Fibroblast of skin of right quadriceps (primary cell): ENCODE data around the gene EPN2.

Experiments used
- DNase-seq: peaks from one replicate; pipeline ENCODE4 v3.0.0-alpha.2; 2013

EPN2 gene

DNA sequence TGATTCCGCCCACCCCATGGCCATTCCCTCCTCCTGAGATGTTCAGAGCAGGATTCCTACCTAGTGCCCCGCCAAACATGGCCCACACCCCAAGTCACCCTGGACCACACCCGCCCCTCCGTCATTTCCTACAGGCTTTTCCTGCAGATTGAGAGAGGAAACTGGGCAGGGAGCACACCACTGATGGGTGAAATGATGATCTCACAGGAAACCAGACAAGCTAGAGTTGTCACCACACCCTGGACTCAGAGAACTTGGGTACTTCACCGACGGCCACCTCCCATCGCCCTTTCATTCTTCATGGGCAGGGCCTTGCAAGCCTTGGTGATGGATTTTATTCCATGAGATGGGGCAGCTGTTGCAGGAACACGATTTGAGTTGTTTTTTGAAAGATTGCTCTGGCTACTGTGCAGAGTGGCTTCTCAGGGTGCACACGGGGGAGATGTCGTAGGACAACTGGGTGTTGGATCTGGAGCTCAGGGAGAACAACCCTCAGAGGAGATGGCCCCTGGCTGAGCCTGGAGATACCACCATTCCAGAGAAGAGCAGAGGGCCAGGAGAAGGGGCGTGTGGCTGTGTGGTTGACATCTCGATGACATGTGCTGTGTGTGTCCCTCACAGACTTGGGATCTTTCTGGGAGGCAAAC is 132.8 kb downstream of the EPN2 start:
- DNase-seq: no peak

DNA sequence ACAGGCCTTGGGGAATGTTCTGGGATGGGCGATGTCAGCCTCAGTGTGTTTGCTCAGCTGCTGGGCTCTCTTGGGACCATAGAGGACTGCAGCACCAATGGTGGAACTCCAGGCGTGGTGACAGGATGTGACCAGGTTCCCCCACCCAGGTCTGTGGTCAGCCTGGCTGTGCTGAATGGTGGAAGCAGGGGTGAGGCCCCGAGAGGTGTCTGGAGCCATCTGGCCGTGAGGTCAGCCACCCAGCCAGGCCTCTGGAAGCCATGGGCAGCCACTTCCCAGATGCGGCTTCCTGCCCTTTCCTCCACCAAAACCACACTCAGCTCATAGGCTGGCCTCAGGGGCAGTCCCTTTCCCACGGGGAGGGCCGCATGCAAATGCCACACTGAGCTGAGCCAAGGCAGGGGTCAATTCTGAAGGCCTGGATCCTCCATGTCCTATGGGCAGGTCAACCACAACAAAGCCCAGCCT is 133.4 kb downstream of the EPN2 start:
- no peak for DNase-seq

DNA sequence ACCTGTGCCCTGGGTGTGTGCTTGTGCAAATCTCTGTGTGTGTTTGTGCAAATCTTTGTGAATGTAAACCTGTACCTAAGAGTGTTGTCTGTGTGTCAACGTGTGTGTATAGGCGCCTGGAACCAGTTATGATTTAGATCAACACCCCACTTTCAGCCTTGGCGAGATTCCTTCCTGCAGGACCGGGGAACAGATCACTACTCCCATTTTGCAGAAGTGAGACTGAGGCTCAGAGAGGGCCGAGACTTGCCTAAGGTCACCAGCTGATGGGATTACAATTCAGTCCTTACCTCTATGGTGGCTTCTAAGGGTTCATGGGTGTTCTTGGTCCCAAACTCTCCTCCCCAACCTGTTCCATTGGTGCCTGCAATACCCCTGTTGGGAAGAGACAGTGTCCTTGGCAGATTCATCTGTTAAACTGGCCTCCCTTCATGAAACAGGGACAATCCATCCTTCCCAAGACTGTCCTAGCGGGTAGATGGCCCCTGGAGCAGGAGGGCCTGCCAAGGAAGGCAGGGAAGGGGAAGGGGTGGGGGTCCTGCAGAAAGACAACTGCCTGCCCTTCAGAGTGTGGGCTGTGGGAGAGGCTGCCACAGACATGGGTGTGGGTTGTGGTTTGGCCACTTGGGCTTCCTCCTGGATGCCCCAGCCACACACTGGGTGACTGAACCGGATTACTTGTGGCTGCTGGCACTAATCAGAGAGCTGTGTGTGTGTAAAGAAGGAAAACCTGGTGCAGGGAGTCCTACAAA is 134.3 kb downstream of the EPN2 start:
- no peak for DNase-seq

DNA sequence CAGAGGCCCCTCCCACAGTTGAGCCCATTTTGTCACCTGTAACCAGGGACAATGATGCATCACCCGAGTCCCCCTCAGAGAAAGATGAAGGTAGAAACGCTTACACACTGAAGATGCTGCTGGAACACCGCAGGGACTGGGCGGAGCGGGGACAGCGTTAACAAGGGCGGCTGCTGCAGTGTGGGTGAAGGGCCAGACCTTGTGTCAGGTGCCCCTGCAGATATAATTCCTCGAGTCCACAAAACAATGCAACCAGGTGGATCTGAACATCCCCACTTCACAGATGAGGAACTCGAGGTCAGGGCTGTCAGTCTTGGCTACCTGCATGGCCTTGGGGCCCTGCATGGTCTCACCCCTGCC is 134.8 kb downstream of the EPN2 start:
- DNase-seq: no peak

DNA sequence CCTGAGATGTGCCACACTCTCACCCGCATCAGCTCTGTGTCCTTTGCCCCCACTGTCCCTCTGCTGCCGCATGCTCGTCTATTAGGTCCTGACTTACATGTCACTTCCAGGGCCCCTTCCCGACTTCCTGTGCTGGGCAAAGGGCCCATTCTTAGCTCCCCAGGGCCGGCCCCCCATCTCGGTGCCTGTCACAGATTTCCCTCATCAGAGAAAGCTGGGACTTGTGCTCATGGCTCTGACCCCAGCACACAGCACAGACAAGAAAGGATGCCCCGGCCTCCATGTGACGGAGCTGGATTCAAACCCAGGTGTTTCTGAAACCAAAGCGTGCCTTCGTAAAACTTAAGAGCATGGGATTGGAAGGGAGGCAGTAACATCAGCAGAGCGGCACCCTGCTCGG is 135.3 kb downstream of the EPN2 start:
- DNase-seq: no peak

DNA sequence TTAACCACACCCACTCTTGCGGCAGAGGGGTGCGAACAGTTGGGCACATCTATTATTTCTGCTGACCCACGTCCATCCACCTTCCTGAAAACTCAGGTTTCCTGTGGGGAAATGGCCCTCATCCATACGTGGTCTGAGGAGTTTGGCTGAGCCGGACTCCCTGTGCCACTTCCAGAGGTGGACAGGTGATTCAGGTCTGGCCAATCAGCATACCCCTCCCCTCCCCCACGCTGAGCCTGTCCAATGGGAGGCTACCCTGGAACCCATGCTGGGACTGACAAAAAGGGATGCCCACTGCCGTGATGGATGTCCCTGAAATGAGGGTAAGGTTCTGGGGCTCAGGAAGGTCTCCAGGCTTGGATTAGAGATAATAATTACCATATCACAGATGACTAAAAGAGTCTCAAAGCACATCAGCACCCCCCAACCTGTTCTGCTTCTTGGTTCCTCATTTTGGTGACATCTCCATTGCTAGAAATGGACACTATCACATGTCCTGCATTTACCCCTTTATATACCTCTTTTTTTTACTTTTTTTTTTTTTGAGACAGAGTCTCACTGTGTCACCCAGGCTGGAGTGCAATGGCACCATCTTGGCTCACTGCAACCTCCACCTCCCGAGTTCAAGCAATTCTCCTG is 135.8 kb downstream of the EPN2 start:
- no peak for DNase-seq

DNA sequence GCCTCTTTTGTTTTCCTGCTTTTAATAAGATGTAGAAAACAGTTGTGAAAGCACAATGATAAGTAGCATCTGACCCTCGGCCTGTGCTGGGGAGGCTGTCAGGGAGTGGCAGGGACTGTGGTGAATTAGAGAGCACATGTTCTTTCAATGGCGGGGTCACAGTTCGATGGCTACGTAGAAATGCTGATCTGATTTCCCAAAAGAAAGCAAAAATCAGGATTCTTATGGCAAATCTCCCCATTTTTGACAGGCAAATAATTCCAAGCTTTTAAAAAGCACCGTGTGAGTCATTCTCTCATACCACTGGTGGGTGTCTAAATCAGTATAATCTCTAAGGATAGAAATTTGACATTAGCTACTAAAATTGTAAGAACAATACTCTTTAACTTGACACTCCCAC is 137.0 kb downstream of the EPN2 start:
- DNase-seq: no peak

DNA sequence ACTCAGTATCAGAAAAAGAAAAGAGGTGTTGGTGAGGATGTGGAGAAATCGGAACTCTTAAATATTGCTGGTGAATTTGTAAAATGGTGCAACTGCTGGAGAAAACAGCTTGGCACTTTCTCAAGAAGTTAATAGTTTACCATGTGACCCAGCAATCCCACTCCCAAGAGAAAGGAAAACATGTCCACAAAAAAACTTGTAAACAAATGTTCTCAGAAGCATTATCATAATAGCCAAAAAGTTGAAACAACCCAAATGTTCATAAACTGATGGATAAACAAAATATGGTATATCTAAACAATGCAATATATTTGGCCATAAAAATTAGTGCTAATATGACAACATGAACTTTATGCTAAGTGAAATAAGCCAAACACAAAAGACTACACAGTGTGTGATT is 138.6 kb downstream of the EPN2 start:
- DNase-seq: no peak

DNA sequence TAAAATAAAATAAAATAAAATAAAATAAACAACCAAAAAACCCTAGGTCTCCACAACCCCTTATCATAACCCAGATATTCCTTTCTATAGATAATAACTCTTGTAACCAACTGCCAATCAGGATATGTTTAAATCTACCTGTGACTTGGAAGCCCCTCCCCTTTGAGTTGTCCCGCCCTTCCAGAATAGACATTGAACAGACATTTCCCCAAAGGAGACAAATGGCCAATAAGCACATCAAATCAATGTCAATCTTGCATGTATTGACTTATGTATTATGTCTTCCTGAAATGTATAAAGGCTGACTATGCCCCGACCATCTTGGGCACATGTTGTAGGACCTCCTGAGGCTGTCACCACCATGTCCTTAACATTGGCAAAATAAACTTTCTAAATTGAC is 139.6 kb downstream of the EPN2 start:
- no peak for DNase-seq

DNA sequence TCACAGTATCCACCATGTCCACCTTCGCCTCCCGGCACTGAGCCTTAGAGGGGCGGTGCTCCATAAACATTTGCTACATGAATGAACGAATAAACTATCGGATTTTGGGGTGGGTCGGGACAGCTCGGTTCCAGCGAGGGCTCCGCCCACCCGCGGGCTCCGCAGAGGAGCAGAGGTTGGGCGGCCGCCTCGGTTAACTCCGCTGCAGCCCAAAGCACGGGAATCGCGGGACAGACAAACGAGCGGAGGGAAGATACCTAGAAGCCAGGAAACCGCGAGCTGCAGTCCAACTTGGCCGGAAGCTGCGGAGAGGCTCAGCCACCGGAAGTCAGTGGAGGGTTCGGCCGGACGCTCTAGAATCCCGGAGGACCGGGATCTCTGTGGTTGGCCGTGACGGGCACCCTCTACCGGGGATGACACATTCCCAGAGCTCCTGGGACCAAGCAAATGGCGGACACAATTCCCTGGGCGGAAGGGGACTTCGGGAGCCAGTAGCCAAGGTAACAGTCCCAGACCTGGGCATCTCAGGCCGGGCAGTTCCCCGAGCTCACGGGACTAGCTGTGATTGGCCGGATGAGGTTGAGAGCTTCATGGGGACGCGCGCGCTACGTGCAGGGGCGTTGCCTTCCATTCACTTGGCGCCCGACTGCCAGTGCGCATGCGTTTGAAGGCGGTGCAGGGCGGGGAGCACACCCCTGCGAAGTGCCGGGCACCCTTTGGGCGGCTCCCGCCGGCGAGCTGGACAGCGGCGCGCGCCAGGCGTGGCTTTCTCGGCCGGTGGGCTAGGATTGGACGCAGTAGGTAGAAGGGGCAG is 140.6 kb downstream of the EPN2 start:
- DNase-seq: peak; percentile 99

DNA sequence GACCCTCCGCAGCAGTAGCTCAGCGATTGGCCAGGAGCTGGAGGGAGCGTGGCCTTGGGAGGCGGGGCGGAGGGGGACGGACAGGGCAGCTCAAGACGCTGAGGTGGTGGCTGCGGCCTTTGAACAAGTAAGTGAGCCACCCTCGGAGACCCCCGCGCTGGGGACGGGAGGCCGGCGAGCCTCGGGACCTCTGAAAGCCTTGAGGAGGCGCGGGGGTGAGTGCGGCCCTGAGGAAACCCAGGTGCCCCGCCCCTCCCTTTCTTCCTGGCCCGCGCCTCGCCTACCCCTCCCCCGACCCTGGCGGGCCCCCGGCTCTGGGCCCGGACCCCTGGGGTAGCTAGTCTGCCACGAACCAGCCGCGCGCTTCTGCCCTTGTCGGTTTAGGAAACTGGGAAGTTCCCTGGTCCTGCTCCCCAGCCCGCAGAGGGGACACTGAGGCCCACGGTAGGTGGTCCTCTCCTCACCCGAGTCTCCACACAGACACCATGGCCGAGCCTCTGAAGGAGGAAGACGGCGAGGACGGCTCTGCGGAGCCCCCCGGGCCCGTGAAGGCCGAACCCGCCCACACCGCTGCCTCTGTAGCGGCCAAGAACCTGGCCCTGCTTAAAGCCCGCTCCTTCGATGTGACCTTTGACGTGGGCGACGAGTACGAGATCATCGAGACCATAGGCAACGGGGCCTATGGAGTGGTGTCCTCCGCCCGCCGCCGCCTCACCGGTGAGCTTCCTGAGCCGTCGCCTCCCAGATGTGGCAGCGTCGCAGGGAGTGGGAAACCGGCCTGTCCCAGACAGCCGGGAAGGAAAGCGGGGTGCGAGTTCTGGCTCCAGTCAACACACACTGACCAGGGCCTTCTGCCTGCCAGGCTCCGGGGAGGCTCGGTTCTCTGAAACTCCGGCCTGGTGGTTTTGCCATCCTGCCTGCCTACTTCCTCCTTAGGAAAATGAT is 141.5 kb downstream of the EPN2 start, which contains the start of gene MAPK7:
Gene MAPK7, plus strand, starts transcription at position 83 of the 945 bp plus-strand sequence. Its CDS starts 403 bp downstream, at position 486.
- no peak for DNase-seq

DNA sequence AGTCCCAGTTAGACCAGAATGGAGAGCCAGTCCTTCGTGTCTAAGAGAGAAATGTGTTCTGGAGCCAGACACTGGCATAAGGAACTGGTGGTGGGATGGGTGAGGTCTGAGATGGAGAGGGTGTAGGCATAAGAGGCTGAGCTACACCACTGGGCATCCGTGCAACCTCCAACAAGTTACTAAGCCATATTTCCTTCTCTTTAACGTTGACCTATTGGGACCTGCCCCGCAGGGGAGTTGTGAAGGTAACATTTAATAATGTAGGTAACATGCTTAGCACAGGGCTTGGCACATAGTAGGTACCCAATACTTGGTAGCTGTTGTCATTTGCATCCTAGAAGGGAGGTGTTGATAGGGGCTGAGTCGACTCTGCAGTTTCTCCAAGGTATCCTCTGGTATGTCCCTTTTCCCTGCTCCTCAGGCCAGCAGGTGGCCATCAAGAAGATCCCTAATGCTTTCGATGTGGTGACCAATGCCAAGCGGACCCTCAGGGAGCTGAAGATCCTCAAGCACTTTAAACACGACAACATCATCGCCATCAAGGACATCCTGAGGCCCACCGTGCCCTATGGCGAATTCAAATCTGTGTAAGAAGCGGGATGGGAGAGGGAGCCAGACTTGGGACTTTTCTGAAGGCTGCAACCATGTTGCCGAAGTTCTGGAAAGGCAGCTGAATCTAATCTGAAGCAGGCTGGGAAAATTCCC is 142.3 kb downstream of the EPN2 start:
- DNase-seq: no peak

DNA sequence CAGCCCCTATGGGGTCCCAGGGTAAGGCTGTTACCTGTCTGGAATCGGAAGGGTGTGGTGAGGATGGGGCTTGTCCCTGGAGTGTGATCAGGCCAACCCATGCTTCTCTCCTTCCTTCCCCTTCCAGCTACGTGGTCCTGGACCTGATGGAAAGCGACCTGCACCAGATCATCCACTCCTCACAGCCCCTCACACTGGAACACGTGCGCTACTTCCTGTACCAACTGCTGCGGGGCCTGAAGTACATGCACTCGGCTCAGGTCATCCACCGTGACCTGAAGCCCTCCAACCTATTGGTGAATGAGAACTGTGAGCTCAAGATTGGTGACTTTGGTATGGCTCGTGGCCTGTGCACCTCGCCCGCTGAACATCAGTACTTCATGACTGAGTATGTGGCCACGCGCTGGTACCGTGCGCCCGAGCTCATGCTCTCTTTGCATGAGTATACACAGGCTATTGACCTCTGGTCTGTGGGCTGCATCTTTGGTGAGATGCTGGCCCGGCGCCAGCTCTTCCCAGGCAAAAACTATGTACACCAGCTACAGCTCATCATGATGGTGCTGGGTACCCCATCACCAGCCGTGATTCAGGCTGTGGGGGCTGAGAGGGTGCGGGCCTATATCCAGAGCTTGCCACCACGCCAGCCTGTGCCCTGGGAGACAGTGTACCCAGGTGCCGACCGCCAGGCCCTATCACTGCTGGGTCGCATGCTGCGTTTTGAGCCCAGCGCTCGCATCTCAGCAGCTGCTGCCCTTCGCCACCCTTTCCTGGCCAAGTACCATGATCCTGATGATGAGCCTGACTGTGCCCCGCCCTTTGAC is 143.5 kb downstream of the EPN2 start:
- no peak for DNase-seq

DNA sequence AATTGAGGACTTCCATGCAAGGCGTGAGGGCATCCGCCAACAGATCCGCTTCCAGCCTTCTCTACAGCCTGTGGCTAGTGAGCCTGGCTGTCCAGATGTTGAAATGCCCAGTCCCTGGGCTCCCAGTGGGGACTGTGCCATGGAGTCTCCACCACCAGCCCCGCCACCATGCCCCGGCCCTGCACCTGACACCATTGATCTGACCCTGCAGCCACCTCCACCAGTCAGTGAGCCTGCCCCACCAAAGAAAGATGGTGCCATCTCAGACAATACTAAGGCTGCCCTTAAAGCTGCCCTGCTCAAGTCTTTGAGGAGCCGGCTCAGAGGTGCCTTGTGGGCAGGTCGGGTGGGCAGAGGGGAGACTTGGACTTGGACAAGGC is 144.2 kb downstream of the EPN2 start:
- DNase-seq: no peak

DNA sequence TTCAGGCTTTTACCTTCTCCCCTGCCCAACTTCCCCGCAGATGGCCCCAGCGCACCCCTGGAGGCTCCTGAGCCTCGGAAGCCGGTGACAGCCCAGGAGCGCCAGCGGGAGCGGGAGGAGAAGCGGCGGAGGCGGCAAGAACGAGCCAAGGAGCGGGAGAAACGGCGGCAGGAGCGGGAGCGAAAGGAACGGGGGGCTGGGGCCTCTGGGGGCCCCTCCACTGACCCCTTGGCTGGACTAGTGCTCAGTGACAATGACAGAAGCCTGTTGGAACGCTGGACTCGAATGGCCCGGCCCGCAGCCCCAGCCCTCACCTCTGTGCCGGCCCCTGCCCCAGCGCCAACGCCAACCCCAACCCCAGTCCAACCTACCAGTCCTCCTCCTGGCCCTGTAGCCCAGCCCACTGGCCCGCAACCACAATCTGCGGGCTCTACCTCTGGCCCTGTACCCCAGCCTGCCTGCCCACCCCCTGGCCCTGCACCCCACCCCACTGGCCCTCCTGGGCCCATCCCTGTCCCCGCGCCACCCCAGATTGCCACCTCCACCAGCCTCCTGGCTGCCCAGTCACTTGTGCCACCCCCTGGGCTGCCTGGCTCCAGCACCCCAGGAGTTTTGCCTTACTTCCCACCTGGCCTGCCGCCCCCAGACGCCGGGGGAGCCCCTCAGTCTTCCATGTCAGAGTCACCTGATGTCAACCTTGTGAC is 144.7 kb downstream of the EPN2 start:
- no peak for DNase-seq

DNA sequence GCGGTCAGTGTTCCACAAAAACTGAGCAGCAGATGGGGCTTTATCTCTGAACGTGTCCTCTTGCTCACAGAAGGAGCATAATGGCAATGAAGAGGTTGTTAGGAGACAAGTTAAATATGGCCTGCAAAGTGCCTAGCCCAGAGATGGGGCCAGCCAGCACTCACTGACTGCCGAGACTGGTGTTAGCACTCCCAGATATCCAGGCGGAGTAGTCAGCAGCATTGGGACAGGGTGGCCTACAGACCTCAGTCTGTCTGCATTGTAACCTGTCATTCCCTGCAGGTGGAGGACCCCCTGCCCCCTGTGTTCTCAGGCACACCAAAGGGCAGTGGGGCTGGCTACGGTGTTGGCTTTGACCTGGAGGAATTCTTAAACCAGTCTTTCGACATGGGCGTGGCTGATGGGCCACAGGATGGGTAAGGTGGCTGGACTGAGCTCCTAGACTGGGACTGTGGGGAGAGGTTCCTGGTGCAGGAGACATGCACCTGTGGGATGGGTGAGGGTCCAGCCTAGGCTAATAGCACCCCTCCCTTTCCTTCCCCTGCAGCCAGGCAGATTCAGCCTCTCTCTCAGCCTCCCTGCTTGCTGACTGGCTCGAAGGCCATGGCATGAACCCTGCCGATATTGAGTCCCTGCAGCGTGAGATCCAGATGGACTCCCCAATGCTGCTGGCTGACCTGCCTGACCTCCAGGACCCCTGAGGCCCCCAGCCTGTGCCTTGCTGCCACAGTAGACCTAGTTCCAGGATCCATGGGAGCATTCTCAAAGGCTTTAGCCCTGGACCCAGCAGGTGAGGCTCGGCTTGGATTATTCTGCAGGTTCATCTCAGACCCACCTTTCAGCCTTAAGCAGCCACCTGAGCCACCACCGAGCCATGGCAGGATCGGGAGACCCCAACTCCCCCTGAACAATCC is 145.6 kb downstream of the EPN2 start:
- no peak for DNase-seq

DNA sequence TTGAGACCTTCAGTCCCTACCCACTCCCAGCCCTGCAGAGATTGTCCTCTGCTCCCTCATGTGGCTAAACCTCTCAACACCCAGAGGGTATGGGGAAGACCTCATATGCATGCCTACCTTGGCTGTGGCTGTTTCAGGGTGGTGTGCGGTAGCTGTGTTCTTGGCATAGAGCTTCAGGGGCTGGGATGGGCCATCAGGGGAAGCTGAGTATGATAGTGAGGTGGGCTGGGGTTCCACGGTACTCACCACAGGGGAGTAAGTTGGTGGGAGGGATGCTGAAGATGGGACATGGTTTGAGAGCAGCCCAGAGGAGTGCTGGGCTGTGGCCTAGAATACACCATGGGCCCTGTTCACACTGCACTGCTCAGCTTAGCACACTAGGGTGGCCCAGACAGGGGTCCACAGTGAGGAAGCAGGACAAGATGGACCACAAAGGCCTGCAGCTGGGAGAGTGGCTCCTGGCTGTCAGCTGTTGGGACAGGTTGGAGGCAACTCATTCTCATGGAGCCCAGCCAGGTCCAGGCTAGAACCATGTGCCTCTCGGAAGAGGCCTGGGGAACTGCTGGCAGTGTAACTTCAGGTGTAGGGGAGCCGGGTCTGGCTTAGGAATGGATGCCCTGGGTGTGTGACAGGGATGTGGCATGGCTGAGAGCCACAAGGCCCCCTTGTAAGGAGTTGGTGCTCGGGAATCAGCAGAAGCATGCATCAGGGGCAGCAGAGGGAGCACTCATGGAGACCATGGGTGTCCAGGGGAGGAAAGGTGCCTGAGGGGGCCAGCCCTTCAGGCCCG is 146.7 kb downstream of the EPN2 start:
- no peak for DNase-seq
